Measurements from ENCODE around the gene TAX1BP1. TPM values are rescaled to one million over a fixed set of nuclear protein-coding genes. Genes with fewer than 3 reads are reported as not detected.

The TAX1BP1 gene
- total and polyA plus RNA-seq, 2 of the 13 experiments (the other 11 are each of a cell fraction or from before 2014, with no cell fraction given), result 95.2 to 98.9 TPM

- TF ChIP-seq, protein P1, sequence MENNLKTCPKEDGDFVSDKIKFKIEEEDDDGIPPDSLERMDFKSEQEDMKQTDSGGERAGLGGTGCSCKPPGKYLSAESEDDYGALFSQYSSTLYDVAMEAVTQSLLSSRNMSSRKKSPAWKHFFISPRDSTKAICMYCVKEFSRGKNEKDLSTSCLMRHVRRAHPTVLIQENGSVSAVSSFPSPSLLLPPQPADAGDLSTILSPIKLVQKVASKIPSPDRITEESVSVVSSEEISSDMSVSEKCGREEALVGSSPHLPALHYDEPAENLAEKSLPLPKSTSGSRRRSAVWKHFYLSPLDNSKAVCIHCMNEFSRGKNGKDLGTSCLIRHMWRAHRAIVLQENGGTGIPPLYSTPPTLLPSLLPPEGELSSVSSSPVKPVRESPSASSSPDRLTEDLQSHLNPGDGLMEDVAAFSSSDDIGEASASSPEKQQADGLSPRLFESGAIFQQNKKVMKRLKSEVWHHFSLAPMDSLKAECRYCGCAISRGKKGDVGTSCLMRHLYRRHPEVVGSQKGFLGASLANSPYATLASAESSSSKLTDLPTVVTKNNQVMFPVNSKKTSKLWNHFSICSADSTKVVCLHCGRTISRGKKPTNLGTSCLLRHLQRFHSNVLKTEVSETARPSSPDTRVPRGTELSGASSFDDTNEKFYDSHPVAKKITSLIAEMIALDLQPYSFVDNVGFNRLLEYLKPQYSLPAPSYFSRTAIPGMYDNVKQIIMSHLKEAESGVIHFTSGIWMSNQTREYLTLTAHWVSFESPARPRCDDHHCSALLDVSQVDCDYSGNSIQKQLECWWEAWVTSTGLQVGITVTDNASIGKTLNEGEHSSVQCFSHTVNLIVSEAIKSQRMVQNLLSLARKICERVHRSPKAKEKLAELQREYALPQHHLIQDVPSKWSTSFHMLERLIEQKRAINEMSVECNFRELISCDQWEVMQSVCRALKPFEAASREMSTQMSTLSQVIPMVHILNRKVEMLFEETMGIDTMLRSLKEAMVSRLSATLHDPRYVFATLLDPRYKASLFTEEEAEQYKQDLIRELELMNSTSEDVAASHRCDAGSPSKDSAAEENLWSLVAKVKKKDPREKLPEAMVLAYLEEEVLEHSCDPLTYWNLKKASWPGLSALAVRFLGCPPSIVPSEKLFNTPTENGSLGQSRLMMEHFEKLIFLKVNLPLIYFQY (CRISPR knock-in tag; IDR thresholded peaks at IDR 0.05; ENCODE audit: borderline replicate concordance), result no peak
- TF ChIP-seq STAT5B (CRISPR knock-in tag; IDR thresholded peaks at IDR 0.05) (no peak), ZNF547 (CRISPR knock-in tag; IDR thresholded peaks at IDR 0.05) (no peak; the same call in 1 of the 2 replicates), NFKB2 (CRISPR knock-in tag; IDR thresholded peaks at IDR 0.05; ENCODE audit: borderline replicate concordance) (0 out of 2 replicates have a peak, but pooled peaks have one; percentile 56), TOE1 (CRISPR knock-in tag; IDR thresholded peaks at IDR 0.05) (no peak), PAWR (CRISPR knock-in tag; IDR thresholded peaks at IDR 0.05; ENCODE audit: borderline replicate concordance) (no peak), ZNF766 (CRISPR knock-in tag; IDR thresholded peaks at IDR 0.05; ENCODE audit: borderline replicate concordance) (peak; percentile 64; the same call in 1 of the 2 replicates), SNAI1 (CRISPR knock-in tag; IDR thresholded peaks at IDR 0.05; ENCODE audit: borderline replicate concordance) (no peak), NR2F6 (IDR thresholded peaks at IDR 0.05) (no peak), NR2F6 (CRISPR knock-in tag; IDR thresholded peaks at IDR 0.05) (peak; percentile 19; the same call in 1 of the 2 replicates), ZNF749 (CRISPR knock-in tag; IDR thresholded peaks at IDR 0.05; ENCODE audit: borderline replicate concordance) (no peak), ETV6 (CRISPR knock-in tag; conservative IDR thresholded peaks at IDR 0.05) (no peak), ZFAT (CRISPR knock-in tag; conservative IDR thresholded peaks at IDR 0.05) (no peak), ATF1 (CRISPR knock-in tag; IDR thresholded peaks at IDR 0.05) (peak; percentile 83), SP140L (CRISPR knock-in tag; IDR thresholded peaks at IDR 0.05; ENCODE audit: borderline replicate concordance) (no peak), CBX5 (CRISPR knock-in tag; IDR thresholded peaks at IDR 0.05; ENCODE audit: borderline replicate concordance) (no peak), KDM5A (IDR thresholded peaks at IDR 0.05; ENCODE audit: borderline replicate concordance, low read length) (peak; percentile 65; the same call in 1 of the 2 replicates)
- TF ChIP-seq, protein P2, sequence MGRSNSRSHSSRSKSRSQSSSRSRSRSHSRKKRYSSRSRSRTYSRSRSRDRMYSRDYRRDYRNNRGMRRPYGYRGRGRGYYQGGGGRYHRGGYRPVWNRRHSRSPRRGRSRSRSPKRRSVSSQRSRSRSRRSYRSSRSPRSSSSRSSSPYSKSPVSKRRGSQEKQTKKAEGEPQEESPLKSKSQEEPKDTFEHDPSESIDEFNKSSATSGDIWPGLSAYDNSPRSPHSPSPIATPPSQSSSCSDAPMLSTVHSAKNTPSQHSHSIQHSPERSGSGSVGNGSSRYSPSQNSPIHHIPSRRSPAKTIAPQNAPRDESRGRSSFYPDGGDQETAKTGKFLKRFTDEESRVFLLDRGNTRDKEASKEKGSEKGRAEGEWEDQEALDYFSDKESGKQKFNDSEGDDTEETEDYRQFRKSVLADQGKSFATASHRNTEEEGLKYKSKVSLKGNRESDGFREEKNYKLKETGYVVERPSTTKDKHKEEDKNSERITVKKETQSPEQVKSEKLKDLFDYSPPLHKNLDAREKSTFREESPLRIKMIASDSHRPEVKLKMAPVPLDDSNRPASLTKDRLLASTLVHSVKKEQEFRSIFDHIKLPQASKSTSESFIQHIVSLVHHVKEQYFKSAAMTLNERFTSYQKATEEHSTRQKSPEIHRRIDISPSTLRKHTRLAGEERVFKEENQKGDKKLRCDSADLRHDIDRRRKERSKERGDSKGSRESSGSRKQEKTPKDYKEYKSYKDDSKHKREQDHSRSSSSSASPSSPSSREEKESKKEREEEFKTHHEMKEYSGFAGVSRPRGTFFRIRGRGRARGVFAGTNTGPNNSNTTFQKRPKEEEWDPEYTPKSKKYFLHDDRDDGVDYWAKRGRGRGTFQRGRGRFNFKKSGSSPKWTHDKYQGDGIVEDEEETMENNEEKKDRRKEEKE (IDR thresholded peaks at IDR 0.05), result no peak
- TF ChIP-seq, protein P3, sequence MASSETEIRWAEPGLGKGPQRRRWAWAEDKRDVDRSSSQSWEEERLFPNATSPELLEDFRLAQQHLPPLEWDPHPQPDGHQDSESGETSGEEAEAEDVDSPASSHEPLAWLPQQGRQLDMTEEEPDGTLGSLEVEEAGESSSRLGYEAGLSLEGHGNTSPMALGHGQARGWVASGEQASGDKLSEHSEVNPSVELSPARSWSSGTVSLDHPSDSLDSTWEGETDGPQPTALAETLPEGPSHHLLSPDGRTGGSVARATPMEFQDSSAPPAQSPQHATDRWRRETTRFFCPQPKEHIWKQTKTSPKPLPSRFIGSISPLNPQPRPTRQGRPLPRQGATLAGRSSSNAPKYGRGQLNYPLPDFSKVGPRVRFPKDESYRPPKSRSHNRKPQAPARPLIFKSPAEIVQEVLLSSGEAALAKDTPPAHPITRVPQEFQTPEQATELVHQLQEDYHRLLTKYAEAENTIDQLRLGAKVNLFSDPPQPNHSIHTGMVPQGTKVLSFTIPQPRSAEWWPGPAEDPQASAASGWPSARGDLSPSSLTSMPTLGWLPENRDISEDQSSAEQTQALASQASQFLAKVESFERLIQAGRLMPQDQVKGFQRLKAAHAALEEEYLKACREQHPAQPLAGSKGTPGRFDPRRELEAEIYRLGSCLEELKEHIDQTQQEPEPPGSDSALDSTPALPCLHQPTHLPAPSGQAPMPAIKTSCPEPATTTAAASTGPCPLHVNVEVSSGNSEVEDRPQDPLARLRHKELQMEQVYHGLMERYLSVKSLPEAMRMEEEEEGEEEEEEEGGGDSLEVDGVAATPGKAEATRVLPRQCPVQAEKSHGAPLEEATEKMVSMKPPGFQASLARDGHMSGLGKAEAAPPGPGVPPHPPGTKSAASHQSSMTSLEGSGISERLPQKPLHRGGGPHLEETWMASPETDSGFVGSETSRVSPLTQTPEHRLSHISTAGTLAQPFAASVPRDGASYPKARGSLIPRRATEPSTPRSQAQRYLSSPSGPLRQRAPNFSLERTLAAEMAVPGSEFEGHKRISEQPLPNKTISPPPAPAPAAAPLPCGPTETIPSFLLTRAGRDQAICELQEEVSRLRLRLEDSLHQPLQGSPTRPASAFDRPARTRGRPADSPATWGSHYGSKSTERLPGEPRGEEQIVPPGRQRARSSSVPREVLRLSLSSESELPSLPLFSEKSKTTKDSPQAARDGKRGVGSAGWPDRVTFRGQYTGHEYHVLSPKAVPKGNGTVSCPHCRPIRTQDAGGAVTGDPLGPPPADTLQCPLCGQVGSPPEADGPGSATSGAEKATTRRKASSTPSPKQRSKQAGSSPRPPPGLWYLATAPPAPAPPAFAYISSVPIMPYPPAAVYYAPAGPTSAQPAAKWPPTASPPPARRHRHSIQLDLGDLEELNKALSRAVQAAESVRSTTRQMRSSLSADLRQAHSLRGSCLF (CRISPR knock-in tag; IDR thresholded peaks at IDR 0.05; ENCODE audit: borderline replicate concordance), result 0 out of 2 replicates have a peak, but pooled peaks have one; percentile 59
These were observed at the start of gene TAX1BP1 (continued) for GRCh38 chr7:27739909-27740448.
